ENCODE results near the gene TMBIM6.

Gene TMBIM6

DNA sequence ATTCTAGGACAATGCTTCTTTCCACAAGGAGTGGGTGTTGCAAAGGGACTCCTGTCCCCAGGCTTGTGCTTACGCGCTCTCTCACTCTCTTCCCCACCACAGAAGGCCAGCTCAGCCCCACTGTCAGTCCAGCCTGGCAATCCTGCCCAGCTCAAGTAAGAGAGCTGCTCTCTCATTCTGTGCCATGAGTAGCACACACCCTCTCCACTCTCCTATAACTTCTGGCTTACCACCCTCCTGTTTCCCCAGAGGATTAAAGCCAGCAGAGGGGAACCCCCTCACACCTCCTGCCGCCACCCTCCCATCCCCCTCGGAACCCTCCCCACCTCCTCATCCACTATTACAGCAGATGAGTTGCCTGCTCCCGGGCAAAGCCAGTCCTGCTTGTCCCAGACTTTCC is 69.8 kb downstream of the TMBIM6 start:
- TF ChIP-seq GATA2 (IDR thresholded peaks at IDR 0.05; ENCODE audit: low read depth, low read length) (no peak), GATA3 (IDR thresholded peaks at IDR 0.05; ENCODE audit: low read depth, low read length) (no peak)

DNA sequence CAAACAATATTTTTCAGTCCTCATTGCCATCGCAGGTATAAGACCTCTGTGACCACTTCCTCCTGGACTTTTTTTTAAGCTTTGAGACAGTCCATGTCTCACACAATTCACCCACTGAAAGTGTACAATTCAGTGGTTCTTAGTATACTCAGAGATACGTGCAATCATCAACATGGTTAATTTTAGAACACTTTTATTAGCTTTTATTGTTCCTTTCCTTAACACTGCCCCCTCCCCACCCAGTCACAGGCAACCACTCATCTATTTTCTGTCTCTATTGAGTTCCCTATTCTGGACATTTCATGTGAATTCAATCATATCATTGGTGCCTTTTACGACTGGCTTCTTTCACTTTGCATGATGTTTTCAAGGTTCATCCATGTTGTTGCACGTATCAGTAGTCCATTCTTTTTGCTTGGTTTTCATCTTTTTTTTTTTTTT is 70.6 kb downstream of the TMBIM6 start:
- no peak for TF ChIP-seq GATA3 (IDR thresholded peaks at IDR 0.05; ENCODE audit: low read depth, low read length)
- no peak for TF ChIP-seq GATA2 (IDR thresholded peaks at IDR 0.05; ENCODE audit: low read depth, low read length)

DNA sequence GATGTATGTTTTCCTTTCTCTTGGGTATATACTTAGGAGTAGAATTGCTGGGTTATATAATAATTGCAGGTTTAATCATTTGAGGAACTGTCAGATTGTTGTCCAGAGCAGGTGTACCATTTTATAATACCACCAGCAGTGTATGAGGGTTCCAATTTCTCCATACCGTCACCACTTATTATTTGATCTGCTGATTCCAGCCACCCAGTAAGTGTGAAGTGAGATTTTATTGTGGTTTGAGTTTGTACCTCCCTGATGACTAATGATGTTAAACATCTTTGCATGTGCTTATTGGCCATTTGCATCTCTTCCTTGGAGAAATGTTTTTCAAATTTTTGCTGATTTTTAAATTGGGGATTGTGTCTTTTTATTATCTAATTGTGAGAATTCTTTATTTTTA is 71.8 kb downstream of the TMBIM6 start:
- TF ChIP-seq GATA3 (IDR thresholded peaks at IDR 0.05; ENCODE audit: low read depth, low read length) = no peak

Measured in SH-SY5Y (cell line).